ENCODE measurements around the gene MIP. TPM values are rescaled to one million over a fixed set of nuclear protein-coding genes. Genes with fewer than 3 reads are reported as not detected.
"Not testable (repeated sequence)": the region's sequence is repeated elsewhere in the genome, so short reads cannot be mapped to it uniquely, and the experiment has no call there.

MIP gene
- under 1 TPM in 1 of 2 donors, not detected in 1; 0.50 TPM for total RNA-seq
- long read RNA-seq, result 0 reads

DNA sequence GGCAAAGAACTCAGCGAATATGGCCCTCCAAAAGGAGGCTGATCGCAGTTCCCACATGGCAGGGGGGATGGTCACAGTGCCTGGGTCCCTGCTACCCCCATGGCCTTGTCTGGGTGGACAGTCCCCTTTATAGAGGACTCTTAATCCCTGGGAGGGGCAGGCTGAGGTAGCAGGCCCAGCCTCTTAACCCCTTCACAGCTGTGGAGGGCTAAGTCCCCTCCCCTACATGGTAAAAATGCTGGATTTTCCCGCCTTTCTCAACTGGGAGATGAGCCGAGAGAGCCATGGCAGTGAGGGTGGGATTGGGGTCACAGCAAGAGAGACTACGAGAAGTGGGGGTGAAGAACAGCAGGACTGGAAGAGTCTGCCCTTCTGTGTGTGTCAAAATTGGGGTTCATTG, at the start of gene MIP:
Gene MIP, minus strand, starts transcription at position 101 of the 400 bp plus-strand sequence. Its CDS starts 44 bp downstream, at position 57.
- intact Hi-C loops (cut with DNase I), result loop anchor here in 1 of 2 donors (10.0 kb wide), 1 partner anchor 120 kb away; the partner anchor contains the start of genes IL23A and PAN2
- ATAC-seq (no peak), DNase-seq (no peak)

DNA sequence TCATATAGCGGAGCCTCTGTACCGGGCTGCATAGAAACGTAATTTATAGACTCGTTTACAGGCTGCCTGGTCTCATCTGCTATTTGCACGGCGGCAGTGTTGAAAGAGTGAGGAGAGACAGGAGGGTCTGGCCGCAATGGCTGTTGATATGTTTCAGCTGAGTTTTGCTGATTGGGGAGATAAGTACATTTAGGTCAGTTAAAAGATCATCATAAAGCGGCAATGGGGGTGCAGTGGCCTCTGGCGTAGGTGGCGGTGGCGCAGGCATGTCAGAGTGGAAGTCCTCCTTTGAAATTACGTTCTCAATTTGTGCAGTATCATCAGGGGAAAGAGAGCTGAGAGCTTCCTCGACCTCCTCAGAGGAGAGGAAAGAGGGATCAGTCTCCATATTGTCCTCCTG, 45.4 kb upstream of the MIP start:
- DNase-seq; ATAC-seq; intact Hi-C loops (cut with DNase I): not testable (repeated sequence)

DNA sequence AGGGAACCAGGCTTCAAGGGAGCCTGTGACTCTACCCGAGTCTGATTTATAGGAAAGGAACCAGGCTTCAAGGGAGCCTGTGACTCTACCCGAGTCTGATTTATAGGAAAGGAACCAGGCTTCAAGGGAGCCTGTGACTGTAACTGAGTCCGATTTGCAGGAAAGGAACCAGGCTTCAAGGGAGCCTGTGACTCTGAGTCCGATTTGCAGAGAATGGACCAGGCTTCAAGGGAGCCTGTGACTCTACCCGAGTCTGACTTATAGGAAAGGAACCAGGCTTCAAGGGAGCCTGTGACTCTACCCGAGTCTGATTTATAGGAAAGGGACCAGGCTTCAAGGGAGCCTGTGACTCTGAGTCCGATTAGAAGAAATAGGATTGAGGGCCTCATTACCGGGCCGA, 45.0 kb upstream of the MIP start:
- intact Hi-C loops (cut with DNase I); DNase-seq; ATAC-seq: not testable (repeated sequence)

DNA sequence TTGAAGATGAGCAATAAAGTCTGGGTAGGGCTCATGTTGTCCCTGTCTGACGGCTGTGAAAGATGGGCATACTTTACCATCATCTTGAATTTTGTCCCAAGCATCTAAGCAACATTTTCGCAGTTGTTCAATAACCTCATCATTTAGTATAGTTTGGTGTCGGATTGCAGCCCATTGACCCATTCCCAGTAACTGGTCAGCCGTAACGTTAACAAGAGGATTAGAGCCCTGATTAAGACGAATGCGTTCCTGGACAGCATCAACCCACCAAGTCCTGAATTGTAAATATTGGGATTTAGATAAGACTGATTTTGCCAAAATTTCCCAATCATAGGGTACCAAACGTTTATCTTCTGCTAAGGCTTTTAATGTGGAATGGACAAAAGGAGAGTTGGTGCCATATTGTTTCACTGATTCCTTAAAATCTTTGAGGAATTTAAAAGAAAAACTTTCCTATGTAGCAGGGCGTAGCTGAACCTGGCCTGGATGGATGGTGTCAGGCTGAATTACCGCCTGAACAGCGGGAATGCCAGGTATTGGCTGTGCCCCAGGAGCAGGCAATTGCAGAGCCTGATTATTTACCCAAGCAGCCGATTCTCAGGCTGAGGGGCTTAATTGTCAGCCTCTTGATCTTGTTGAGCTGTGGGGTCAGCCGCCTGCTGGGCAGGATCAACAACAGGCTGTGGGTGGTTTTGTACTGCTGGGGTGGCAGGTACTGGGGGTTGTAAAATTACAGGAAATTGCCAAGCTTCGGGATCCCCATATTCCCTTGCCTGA, 43.9 kb upstream of the MIP start:
- DNase-seq; ATAC-seq; intact Hi-C loops (cut with DNase I): not testable (repeated sequence)

- intact Hi-C loops (cut with DNase I); ATAC-seq: not testable (repeated sequence)
- DNase-seq, result peak; percentile 72
These were observed 42.2 kb upstream of the MIP start for GRCh38 chr12:56496704-56497103.

DNA sequence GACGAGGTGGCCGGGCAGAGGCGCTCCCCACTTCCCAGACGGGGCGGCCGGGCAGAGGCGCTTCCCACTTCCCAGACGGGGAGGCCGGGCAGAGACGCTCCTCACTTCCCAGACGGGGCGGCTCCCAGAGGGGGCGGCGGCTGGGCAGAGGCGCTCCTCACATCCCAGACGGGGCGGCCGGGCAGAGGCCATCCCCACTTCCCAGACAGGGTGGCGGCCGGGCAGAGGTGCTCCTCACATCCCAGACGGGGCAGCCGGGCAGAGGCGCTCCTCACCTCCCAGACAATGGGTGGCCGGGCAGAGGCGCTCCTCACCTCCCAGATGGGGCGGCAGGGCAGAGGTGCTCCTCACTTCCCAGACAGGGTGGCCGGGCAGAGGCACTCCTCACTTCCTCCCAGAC, 40.0 kb upstream of the MIP start:
- DNase-seq; intact Hi-C loops (cut with DNase I); ATAC-seq: not testable (repeated sequence)

DNA sequence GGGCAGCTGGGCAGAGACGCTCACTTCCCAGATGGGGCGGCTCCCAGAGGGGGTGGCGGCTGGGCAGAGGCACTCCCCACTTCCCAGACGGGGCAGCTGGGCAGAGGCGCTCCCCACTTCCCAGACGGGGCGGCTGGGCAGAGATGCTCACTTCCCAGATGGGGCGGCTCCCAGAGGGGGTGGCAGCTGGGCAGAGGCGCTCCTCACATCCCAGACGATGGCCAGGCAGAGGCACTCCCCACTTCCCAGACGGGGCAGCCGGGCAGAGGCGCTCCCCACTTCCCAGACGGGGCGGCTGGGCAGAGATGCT, 39.6 kb upstream of the MIP start:
- ATAC-seq; intact Hi-C loops (cut with DNase I); DNase-seq: not testable (repeated sequence)

DNA sequence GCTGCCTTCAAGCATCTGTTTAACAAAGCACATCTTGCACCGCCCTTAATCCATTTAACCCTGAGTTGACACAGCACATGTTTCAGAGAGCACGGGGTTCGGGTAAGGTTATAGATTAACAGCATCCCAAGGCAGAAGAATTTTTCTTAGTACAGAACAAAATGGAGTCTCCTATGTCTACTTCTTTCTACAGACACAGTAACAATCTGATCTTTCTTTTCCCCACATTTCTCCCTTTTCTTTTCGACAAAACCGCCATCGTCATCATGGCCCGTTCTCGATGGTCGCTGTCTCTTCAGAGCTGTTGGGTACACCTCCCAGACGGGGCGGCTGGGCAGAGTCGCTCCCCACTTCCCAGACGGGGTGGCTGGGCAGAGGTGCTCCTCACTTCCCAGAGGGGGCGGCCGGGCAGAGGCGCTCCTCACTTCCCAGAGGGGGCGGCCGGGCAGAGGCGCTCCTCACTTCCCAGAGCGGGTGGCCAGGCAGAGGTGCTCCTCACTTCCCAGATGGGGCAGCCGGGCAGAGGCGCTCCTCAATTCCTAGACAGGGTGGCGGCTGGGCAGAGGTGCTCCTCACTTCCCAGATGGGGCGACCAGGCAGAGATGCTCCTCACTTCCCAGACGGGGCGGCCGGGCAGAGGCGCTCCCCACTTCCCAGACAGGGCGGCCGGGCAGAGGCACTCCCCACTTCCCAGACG, 39.1 kb upstream of the MIP start:
- intact Hi-C loops (cut with DNase I); DNase-seq; ATAC-seq: not testable (repeated sequence)

DNA sequence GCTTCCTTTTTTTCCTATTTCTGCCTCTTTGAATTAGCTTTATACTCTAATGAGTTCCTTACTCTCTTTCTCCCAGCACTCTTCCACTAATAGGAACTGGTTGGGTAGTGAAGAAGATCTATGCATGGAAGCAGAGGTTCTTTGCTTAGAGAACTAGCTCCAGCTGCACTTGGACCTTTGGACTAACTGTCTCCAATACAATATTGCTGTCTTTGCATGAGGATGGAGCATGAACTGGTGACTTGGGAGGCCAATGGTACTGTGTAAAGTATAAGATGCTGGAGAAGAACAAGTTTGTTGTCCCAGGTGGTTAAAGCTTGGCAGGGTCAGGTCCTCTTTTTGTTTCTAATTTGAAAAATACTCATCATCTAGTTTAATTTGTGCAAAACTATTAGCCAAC, 35.9 kb upstream of the MIP start:
- intact Hi-C loops (cut with DNase I), result no loop called here
- DNase-seq (no peak), ATAC-seq (no peak)

DNA sequence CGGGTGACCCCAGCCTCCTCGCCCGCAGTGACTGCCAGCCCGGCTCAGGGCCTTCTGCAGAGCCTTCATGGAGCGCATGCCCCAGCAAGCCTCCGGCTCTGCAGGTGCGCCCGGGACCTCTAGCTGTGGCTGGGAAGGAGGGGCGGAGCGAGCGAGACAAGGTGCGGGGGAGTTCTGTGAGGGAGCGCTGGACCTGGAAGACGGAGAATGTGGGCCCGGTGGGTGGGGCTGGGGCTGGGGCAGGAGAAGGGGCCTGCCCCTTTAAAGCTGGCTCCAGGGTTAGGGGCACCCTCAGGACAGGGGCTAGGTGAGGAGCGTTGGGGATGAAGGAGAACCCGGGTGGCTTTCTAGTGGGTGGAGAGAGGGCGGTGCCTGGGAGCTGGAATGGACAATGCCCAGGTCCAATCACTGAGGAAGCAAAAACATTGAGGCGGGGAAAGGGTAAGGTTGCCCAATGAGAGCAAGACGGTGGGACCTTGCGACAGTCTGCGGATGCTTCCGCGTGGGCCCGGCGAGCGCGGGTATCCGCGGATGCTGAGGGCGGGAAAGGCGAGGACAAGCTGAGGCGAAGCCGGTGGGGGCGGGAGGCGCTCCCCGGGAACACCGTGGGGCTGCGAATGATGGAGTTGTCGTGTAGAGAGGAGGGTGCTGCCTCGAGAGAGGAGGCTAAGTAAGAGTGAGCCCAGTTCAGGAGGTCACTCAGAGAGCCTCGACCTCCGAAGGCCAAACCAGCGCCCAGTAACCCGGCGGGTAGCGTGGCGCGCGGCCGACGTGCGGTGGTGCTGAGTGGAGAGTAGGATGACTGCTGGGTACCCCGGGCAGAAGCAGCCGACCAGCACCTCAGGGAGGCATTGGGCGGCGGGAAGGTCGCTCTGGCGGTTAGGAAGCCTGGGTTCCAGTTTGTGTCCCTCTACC, 33.8 kb upstream of the MIP start, which contains the start of gene GLS2:
Gene GLS2, minus strand, starts transcription at position 121 of the 915 bp plus-strand sequence. Its CDS starts 43 bp downstream, at position 78.
- peak; percentile 98 to 99 for ATAC-seq
- intact Hi-C loops (cut with DNase I), result no loop called here

GRCh38 chr12:56487448-56488040, 33.1 kb upstream of the MIP start:
- intact Hi-C loops (cut with DNase I), result no loop called here
- DNase-seq (peak; percentile 40), ATAC-seq (peak; percentile 45 to 62)

More for the DNA sequence above, 33.8 kb upstream of the MIP start, which contains the start of gene GLS2:
- DNase-seq, result peak; percentile 82

GRCh38 chr12:56486694-56487093, 32.2 kb upstream of the MIP start:
- ATAC-seq, result no peak
- intact Hi-C loops (cut with DNase I), result no loop called here
- no peak for DNase-seq

DNA sequence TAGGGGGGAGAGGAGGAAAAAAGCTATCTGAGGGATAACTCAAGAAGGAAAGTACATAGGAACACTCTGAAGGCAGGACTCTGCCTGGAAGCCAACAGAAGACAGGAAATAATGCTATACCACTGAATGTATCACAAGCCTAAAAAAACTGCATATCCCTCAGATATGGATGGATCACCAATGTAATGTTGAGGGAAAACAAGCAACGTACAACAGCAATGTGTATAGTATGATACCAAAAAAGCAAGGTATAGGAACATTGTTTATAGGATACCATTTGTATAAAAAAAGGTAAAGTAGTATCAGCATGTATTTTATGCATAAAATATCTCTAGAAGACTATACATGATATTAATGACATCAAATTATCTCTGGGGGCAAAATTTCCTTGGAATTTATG, 30.1 kb upstream of the MIP start:
- intact Hi-C loops (cut with DNase I), result no loop called here
- no peak for DNase-seq
- ATAC-seq, result no peak

DNA sequence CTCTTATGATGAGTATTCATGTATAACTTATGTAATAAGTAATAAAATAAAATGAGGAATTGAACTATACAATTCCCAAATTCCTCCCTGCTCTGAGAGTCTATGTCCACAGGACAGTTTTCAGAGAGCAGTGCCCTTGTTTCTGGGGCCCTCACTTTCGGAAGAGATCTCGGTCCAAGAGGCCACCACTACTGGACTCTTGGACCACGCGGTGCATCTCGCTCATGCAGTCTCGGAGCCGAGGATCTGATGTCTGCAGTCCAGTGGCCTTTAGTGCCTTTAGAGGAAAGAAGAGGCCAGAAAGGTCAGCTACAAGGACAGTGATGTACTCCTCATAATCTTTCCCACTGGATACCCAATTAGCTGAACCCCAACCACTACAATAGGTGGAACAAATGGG, 25.2 kb upstream of the MIP start:
- ATAC-seq (no peak), DNase-seq (no peak)
- intact Hi-C loops (cut with DNase I), result no loop called here

DNA sequence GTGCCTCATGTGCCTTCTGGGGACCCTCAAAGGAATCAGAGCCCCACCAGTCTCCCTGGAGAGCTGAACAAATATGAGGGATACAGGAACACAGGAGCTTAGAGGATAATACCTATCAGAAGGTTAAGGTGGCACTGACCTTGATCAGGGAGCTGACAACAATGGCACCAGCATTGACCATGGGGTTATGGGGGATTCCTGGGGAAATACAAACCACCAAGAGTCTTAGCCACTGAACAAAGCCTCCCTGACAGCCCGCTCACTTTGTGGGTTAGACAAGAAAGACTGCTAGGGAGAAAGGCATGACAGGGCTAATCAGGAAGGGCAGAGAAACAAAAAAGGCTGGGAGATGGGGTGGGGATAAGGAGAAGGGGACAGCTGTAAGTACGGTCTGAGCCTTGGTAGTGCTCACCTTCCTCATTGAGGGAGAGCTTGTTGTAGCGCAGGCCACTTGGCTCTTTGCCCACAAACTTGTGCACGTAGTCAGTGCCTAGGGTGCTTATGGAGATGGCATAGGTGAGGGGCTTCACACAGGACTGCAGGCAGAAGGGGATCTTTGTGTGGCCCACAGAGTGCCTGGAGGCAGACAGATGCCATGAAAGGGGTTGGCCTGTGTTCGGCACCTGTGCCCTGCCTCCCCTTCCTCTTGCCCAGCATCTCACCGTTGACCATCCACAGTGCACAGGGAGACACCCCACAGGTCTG, 23.2 kb upstream of the MIP start:
- no peak for DNase-seq
- ATAC-seq, result no peak
- intact Hi-C loops (cut with DNase I), result no loop called here

GRCh38 chr12:56476972-56477432, 22.5 kb upstream of the MIP start:
- DNase-seq (no peak), ATAC-seq (peak in 1 of 2 donors; percentile 17)
- intact Hi-C loops (cut with DNase I), result no loop called here

- DNase-seq (no peak), ATAC-seq (no peak)
- intact Hi-C loops (cut with DNase I), result no loop called here
These were observed 21.7 kb upstream of the MIP start for GRCh38 chr12:56476143-56476542.

DNA sequence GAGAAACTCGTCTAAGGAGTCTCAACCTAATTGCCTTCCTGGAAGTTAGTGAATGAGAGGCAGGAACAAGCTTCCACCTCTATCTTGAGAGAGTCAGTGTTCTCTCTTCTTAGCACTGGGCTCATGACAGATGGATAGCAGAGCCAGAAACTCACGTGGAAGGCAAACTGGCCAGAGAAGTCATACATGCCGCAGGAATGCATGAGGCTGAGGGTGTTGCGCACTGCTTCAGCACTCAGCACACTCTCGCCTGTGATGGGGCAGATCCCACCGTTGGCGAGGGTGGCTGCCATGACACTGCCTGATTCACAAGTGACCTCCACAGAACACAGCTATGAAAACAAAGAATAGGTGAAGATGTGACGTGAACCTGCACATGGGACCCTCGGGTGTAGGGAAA, 19.9 kb upstream of the MIP start:
- ATAC-seq (no peak), DNase-seq (no peak)
- intact Hi-C loops (cut with DNase I), result no loop called here

All from left cardiac atrium (tissue), 4 donors.